H4 (cell line): ENCODE measurements around the gene TPBGL. TPM values are rescaled to one million over a fixed set of nuclear protein-coding genes. Genes with fewer than 3 reads are reported as not detected.
"Not testable (repeated sequence)": the region's sequence is repeated elsewhere in the genome, so short reads cannot be mapped to it uniquely, and the experiment has no call there.

Source experiments
- DNase-seq: peaks from one replicate; pipeline ENCODE4 v3.0.0-alpha.2; 2015; ENCODE audit warnings: low spot score
- total RNA-seq: library from RNA; depleted of rRNA; stranded (reverse); fragments of >200 nt; shearing (Covaris generic); gene quantifications from 2 replicates; pipeline ENCODE4 v1.2.3, GENCODE V29; 2014

The TPBGL gene
- total RNA-seq, 1 experiment from 2014 or later, result not detected

DNA sequence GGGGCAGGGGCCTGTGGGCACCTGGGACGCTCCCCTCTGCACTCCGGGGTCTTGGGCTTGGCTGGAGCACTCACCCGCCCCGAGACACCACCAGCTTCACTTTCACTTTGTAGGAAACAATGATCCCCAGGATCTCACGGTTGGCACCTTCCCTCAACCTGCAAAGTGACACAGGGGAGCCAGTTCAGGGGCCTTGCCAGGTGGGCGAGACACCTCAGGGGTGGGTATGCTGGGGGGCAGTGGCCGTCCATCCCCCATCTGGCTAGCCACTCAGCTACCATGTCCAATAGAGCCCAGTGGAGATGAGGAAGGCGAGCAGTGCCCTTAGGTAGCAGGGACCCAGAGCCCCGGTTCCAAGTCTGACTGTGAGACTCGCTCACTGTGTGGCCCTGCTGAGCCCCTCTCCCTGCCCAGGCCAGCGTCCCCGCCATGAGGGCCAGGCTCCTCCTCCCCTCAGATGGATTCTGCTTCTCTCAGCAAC lies 32.3 kb downstream of the TPBGL start:
- no peak for DNase-seq

DNA sequence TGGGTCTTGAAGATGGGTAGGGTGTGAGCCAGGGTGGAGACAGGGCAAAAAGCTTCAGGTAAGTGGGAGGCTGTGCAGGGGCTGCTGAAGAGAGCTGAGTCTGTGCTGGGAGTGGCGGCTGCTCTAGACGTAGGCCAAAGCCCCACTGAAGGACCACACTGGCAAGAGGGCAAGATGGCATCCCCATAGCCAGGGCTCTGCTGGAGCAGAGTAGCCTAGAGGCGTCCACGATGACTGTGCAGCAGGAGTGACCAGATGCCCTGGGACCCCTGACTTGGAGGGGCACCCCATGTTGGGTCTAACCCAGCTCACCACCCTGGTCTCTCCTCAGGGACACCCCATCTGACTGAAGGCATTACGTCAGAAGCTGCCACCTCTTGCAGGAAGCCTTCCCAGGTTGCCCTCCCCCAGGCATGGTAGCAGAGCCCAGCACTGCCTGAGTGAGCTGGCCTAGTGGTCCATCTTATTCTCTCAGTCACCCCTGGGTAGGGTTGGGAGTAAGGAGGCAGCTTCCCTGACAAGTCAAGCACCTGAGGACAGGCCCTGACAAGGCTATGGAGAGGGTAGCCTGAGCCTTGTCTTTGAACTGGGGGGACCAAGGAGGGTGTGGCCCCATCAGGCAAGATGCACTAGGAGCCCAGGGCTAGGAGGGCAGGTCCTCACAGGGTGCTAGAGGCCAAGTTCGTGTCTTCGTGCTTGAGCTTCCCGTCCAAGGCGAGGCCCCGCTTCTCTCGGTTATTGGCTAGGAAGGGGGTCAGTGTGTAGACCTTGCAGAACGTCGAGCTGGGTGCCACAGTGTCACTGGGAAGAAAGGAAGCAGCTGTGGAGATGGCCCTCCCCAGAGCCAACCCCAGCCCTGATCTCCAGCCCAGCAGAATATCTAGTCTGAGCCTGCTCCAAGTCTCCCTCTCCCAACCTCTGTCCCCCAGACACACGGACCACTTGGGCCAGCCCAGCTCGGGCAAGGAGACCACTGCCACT lies 33.1 kb downstream of the TPBGL start:
- DNase-seq, result no peak

DNA sequence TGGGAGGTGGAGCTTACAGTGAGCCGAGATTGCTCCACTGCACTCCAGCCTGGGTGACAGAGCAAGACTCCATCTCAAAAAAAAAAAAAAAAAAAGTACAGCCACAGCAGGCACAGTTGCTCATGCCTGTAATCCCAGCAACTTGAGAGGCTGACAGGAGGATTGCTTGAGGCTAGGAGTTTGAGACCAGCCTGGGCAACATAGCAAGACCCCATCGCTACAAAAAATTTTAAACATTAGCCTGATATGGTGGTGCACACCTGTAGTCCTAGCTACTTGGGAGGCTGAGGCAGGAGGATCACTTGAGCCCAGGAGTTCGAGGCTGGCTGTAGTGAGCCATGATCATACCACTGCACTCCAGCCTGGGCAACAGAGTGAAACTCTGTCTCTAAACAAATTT lies 34.1 kb downstream of the TPBGL start:
- DNase-seq, result not testable (repeated sequence)

DNA sequence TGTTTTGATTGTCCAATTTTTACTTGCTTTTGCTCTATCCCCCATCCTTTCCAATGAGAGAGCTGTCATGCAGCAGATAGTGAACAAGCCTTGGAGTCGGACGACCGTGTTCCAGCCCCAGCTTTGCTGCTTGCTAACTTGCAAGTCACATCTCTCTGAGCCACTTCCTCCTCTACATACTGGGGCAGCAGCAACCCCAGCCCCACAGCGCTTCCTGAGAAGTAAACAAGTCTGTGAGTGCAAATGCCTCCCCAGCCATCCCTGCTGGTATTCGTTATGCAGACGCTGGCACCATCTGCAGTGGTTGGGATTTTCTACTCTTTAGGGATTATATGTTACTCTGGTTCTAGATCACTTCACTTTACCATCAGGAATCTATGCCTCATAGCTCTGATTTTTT lies 35.0 kb downstream of the TPBGL start:
- DNase-seq, result no peak

DNA sequence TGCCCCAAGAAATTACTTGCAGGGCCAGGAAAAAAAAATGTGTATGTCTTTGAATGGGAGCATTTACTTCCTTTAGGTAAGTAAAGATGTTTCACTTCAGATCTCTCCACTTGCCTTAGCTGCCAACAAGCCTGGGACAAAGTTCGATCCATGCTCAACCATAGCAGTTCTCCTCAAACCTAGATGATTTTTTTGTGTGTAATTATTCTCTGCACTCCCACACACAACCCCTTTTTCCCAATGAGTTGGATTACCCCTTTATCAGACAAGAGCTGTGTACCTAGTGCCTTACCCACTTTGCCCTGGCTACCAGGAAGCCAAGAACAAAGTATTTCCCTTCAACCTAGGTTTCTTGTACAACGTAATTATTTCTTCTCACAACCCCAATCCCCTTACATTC lies 35.6 kb downstream of the TPBGL start:
- no peak for DNase-seq

DNA sequence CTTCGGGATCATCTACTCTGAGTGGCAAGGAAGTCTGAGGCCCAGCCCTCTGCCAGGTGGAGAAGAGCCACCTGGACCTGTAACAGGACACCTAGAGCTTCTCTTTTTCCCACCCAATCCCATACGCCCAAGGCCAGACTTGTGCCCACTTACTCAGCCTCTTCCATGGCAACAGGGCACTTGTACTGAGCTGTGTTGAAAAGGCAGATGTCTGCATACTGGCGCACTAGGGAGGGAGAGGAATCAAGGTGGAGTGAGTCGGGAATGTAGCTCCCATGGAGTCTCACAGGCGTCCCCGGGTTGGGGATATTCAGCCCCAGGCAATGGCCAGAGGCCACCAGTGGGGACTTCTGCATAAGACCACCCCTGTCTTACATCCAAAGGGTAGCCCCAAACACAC lies 36.1 kb downstream of the TPBGL start:
- DNase-seq, result no peak

DNA sequence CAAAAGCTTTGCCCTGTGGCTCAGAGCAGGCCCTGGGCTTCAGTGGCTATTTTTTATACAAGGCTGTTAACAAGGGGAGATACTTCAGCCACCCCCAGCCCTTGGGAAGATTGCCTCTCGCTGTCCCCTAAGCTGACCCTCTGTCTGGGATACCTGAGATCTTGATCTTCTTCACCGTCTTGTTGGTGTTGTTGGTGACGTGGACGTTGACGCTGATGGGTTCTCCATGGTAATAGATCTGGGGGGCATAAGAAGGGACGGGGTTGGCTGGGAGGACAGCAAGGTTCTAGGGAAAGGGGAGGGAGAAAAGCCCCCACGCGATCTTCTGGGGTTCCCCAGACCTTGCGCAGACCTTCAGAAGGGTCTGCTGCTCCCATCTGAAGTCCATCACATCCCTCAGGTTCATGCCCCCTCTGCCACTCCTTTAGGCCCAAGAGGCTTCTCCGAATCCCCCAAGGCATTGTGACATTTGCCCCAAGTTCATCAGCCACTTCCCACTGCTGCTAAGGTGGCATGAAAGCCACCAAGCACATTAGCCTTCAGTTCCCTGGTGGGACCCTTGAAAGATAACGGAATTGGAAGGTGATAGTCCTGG lies 36.7 kb downstream of the TPBGL start:
- no peak for DNase-seq

DNA sequence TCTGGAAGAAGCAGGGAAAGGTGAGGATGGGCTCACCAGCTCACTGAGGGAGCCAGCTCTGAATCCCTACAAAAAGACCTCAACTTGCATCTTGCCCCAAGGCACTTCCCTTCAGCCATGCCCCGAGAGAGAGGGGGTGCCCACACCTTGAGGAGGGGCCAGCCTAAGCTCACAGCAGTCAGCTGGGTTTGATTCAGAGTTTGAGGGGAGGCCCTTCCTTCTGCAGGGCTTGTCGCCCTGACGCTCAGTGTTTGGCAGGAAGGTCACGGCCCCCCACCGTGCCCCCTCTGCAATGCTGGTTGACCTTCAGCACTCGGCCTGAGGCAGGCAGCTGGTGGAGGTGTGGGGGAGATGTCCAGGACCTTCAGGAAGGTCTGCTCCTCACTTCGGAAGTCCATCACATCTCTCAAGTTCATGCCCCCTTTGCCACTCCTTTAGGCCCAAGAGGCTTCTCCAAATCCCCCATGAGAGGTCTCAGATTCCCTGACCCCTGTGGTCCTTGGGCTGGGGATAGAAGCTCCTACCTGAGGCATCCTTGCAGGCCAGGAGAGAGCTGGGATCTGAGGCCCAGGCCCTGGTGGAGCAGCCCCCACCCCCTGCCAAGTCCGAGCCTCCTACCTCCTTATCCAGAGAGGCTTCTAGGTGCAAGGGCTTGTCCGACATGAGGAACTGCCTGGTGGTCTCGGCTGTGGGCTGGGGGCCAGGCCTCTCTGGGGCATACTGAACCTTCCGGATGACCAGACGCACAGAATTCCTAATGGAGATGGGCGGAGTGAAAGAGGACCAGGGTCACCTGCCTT lies 37.6 kb downstream of the TPBGL start:
- DNase-seq, result no peak

DNA sequence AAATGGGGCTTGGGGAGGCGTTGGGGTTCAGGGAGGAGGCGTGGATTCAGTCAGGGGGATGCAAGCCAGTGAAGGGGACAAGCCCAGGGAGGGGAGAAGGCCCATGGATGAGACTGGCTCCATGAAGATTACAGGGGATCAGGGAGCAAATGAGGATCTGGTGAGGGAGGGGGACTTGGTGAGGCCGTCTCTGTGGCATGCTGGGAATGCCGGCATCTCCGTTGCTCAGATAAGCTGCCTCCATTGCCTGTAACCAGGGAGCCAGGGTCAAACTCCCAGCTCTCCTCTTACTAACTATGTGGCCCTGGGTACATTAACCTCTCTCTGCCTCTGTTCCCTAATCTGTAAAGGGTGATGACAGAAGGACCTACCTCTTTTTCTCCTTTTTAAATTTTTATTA lies 38.7 kb downstream of the TPBGL start:
- no peak for DNase-seq

DNA sequence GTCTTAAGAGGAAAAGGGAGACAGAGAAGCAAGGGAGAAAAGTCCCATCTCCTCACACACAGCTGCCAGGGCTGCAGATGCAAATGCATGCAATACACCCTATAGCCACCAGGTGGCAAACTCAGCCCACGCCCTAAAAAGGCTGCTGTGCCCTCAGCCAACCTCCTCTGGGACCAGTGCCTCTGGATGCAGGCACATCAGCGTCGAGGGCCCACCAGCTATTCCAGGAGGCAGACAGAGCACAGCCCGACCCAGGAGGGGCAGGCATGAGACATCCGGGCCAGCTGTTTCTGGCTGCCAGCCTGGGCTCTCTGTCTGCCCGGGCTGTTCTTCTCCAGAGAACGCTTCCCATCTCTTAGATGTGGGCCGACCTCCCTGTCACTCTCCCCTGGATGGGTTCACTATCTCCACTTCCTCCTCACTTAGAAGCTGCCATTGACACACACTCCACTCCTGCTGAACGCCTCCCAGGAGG lies 39.7 kb downstream of the TPBGL start:
- peak; percentile 62 for DNase-seq

DNA sequence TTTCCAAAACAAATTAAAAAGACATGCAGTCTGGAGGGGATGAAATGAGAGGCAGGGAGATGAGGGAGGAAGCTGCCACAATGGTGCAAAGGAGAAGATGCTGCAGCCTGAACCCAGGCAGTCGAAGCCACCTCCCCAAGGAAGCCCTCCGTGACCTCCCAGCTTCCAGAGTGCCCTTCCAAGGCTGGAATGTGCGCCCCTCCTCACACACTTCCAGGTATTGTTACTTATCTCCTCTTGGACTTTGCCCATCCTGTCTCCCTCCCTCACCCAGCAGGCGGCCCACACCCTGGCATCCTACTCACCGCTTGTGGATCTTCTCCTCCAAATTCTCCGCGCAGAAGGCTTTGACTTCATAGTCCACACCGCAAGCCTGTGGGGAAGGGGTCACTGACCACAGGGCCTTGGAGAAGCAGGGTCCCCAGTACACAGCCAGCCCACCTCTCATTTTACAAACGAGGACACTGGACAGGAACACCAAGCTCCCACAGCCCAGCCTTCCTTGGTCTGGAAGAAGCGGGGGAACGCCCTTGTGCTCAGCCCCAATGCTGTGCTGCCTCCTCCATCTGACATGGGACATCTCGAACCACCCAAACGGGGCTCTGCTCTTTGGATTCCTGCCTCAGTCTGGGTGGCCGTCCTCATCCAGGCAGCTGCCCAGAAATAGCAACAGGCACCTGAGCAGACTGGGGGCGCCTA lies 40.3 kb downstream of the TPBGL start:
- DNase-seq, result no peak

DNA sequence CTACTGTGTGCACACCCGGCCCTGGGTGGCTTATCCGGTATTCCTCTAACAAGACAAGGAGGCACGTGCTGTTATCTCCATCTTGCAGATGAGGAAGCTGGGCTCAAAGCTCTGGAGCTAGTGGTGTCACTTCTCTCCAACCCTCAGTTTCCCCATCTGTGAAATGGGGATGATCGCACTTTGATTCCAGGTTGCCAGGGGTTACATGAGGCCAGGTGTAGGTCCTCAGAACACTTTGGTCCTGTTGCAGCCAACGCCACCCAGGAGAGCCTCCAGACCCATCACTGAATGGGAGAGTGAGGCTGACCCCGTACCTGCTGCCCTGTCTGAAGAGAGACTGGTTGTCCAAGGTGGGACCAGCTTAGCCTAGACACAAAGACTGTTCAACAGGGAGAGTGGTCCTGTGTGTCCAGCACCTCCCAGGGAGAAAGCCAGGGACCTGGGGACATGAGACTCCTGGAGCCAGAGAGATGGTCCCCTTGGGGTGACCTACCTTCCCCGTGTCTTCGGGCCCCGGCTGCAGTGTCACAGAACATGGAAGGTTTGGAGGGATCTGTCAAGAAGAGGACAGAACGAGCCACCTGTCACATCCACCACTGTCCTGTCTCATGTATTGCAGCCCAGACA lies 41.0 kb downstream of the TPBGL start:
- DNase-seq, result no peak

DNA sequence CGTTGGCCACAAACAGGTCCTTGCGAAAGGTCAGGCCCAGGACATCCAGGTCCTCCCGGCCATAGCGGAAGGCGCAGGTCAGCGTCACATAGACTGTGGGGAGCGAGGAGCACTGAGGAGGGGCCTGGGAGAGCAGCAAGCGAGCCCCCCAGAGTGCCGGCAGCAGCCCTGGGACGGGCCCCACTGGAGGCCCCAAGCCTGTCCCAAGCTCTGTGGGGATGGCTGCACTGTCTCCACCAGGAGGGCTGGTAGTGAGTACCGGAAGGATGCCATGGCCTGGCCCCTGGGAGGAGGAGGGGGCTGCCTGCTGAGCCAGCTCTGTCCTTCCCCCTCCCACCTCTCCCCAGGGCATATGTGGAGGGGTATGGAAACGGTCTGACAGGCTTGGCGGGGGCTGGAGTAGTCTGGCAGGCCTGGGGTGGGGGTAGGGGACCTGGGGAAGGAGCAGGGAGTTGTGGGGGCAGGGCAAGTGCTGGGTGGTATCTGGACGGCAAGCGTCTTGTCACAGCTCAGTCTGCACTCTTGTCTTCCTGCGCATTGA lies 42.9 kb downstream of the TPBGL start:
- DNase-seq, result no peak

DNA sequence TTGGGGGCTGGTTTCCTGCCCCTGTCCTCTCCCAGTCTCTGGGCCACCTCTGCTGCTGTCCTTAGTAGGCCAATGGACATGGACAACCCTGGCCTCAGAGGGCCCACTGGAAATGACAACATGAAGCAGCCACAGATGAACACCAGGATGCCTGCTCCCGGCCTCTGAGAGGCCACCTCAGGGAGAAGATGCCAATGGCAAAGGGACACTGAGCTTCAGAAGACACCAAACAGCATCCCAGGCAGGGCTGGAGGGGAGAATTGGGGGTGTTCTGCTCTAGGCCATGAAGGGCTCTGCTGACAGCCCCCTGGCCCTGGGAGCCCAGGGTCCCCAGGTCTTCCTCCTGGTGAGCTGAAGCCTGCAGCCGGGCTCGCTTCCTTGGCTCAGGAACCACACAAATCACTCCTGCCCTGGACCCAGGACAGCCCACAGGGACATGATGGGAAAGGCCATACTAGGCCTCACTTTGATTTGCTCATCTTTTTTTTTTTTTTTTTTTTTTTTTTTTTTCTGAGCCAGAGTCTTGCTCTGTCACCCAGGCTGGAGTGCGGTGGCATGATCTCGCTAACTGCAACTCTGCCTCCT lies 45.3 kb downstream of the TPBGL start:
- no peak for DNase-seq

DNA sequence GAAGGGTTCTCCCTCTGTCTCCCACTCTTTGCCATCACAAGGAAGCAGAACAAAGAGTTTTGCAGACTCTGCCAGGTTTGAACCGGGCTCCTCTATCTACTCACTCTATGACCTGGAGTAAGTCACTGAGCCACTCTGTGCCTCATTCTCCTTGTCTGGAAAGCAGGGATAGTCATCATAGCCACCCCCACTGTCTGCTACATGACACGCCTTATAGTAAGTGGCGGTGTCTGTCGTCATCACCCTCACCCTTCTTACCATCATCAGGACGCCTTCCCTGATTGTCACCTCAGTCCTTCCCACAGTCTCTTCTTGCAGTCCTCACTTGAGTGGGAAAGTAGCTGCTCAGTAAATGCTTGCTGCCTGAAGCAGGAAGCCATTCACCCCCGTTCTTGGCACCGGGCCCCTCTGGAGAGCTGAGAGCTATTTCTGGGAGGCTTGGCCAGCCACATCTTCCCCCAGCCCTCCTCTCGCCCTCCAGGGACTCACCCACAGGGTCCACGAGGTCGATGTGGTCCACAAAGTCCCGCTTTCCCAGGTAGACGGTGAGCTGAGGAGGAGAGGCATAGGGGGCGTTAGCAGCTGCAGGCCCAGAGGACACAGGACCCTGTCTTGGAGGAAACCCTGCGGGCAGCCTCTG lies 46.4 kb downstream of the TPBGL start:
- DNase-seq, result no peak

DNA sequence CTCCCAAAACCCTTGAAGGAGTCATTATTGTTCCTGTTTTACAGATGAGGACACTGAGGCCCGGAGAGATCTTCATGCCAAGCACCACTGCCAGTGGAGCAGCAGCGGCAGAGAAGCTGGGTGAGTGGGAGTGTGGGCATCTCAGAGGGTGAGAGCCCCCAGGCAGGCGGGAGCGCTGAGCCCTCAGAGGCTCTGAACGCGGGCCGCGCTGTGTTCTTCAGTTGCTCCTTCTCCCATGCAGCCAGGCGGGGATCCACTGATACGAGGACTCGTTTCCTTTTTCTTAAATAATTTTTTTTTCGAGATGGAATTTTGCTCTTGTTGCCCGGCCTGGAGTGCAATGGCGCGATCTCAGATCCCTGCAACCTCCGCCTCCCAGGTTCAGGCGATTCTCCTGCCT lies 47.0 kb downstream of the TPBGL start:
- no peak for DNase-seq

DNA sequence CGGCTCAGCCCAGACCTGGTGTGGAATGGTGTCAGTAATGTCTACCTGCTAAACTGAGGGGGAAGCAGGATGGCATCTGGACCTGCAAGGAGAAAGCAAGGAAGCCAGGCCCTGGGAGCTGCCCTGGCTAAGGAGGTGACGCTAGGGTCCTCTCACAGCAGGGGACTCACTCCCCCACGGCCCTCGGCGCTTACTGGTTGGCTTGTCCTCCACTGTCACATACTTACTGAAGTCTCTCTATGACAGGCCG lies 48.9 kb downstream of the TPBGL start:
- DNase-seq, result no peak

DNA sequence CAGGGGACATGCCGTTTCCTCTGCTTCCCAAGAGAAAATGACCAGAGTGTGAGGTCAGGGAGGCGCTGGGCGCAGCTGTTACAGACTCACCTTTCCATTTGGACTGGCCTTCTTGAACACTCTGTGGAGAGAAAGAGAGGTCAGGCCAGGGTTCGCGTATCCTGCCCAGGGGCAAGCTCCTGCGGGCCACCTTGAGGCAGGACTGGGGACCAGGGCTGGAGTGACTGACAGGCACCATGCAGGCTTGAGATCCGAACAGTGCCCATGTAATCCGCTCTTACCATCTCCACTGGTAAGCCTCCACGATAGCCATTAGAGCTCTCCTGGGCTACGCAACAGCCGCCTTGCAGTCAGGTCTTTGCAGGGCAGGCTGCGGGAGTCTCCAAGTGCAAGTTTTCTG lies 49.3 kb downstream of the TPBGL start:
- DNase-seq, result no peak

DNA sequence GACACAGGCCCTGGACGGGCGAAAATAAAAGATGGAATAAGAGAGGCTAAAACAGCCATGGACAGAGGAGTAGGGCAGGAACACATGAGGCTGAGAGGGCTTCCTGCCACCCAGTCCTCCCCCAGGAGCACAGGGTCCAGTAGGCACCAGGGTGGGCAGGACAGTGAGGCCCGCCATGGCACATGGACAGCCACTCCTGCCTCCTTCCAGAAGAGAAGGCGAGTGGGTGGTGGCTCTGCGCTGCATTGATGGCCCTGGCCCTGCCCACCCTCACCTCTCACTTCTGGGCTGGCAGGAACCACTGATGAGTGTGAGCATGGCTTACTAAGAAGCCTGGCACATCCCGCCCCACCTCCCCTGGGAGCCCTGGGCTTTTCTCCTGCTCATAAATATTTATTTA lies 51.2 kb downstream of the TPBGL start:
- no peak for DNase-seq

DNA sequence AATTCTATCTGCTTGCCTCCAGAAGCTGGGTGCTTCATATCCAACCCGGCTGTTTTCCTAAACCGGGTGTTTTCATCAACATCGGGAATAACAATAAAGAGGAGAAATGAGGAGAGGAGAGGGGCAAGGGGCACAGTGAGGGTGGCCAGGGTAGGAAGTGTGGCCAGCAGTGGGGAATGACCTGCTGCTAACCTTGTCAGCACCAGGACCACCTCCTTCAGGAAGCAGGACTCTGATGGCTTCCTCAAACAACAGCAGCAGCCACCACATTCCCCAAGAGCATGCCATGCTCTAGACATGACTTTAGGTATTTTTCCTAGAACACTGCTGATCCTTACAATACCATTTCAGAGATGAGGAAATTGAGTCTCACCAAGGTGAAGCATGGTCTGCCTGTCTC lies 52.4 kb downstream of the TPBGL start:
- DNase-seq, result no peak
